Measurements from ENCODE around the gene FAM83B.

Gene FAM83B

DNA sequence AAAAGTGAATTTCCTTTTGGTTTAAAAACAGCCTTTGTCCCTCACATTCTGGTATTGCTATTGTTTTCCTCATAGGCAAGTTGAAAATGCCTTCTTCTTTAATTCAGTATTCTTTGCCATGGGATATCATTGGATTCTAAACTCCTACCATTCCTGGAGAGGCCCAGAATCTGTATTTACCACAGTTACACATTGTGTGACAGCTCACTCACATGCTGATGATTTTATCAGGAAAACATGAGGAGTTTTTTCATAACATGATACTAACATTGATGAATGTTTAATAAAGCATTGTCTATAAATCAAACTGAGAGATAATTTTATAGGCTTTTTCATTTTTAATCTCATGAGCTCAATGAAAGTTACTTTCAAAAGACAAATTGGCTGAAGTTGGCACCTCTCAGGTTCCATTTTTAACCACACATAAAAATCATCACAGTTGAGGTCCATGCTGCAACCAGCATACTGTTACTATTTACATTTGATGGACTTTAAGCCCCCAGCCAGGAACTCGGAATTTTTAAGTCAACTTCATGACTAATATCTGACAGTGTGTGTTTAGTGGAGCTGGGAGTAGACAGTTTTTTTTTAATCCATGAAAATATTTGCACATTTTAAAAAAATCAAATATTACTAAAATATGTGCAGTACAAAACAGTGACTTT lies 82.8 kb downstream of the FAM83B start:
- H3K36me3 ChIP-seq (ENCODE audit: insufficient read depth), result no peaks in the 10 kb centered on the region
- H3K4me1 ChIP-seq (ENCODE audit: low read depth, poor library complexity, severe bottlenecking), result no peaks in the 10 kb centered on the region
- H3K27me3 ChIP-seq (ENCODE audit: insufficient read depth, low read depth), result no peaks in the 10 kb centered on the region
- no peaks in the 10 kb centered on the region for H4K20me1 ChIP-seq (ENCODE audit: insufficient read depth)
- TF ChIP-seq, protein P1, sequence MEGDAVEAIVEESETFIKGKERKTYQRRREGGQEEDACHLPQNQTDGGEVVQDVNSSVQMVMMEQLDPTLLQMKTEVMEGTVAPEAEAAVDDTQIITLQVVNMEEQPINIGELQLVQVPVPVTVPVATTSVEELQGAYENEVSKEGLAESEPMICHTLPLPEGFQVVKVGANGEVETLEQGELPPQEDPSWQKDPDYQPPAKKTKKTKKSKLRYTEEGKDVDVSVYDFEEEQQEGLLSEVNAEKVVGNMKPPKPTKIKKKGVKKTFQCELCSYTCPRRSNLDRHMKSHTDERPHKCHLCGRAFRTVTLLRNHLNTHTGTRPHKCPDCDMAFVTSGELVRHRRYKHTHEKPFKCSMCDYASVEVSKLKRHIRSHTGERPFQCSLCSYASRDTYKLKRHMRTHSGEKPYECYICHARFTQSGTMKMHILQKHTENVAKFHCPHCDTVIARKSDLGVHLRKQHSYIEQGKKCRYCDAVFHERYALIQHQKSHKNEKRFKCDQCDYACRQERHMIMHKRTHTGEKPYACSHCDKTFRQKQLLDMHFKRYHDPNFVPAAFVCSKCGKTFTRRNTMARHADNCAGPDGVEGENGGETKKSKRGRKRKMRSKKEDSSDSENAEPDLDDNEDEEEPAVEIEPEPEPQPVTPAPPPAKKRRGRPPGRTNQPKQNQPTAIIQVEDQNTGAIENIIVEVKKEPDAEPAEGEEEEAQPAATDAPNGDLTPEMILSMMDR (conservative IDR thresholded peaks at IDR 0.05; ENCODE audit: low read depth, low read length), result no peak
- H3K4me3 ChIP-seq (IDR thresholded peaks at IDR 0.05; ENCODE audit: insufficient read depth, low read depth, low read length), result no peak overlapping the region
- H3K27ac ChIP-seq, result no peak overlapping the region
- no peaks in the 10 kb centered on the region for H3K79me2 ChIP-seq (ENCODE audit: insufficient read depth, low read depth)
- H3K4me2 ChIP-seq, result no peak overlapping the region
- no peak overlapping the region for H2AFZ ChIP-seq (ENCODE audit: low read depth)
- H3K9ac ChIP-seq, result no peak overlapping the region

DNA sequence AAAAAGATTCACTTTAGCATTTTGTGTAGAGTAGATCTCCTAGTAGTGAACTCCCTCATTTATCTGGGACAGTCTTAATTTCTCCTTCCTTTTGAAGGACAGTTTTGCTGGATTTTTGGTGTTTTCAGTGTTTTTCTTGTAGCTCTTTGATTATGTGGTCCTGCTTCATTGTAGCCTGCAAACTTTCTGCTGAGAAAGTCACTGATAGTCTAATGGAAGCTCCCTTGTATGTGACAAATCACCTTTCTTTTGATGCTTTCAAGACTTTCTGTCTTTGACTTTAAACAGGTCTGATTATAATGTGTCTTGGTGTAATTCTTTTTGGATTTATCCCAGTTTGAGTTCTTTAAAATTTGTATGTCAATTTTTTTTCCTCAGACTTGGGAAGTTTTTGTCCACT lies 86.1 kb downstream of the FAM83B start:
- no peak overlapping the region for H3K27ac ChIP-seq

DNA sequence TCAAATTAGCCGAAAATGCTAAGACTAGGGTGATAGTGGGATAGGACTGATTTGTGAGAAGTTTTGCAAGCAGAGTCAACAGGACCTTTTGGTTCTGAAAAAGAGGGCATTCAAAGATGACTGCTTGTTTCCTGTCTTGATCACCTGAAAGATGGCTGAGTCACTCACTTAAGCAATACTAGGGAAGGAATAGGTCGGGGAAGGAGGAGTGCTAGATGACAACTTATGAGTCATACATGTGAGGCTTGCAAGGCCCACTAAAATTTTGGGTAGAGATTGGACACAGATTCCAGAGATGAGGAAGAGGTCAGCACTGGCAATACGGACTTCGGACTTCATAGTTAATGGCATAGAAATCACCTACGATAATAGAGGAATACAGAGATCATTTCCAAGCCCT lies 89.2 kb downstream of the FAM83B start:
- no peak overlapping the region for H3K9ac ChIP-seq
- H3K27me3 ChIP-seq (ENCODE audit: insufficient read depth, low read depth), result no peaks in the 10 kb centered on the region
- no peaks in the 10 kb centered on the region for H3K36me3 ChIP-seq (ENCODE audit: insufficient read depth)
- H3K79me2 ChIP-seq (ENCODE audit: insufficient read depth, low read depth), result no peaks in the 10 kb centered on the region
- H3K4me1 ChIP-seq (ENCODE audit: low read depth, poor library complexity, severe bottlenecking), result no peaks in the 10 kb centered on the region
- TF ChIP-seq, protein P1 (conservative IDR thresholded peaks at IDR 0.05; ENCODE audit: low read depth, low read length), result no peak
- H3K27ac ChIP-seq, result no peak overlapping the region
- H3K4me3 ChIP-seq (IDR thresholded peaks at IDR 0.05; ENCODE audit: insufficient read depth, low read depth, low read length), result no peak overlapping the region
- no peaks in the 10 kb centered on the region for H4K20me1 ChIP-seq (ENCODE audit: insufficient read depth)
- H2AFZ ChIP-seq (ENCODE audit: low read depth), result no peak overlapping the region
- H3K4me2 ChIP-seq, result no peak overlapping the region

More for the DNA sequence above, 86.1 kb downstream of the FAM83B start:
- Histone ChIP-seq H2AFZ (ENCODE audit: low read depth) (no peak overlapping the region), H3K27me3 (ENCODE audit: insufficient read depth, low read depth) (no peaks in the 10 kb centered on the region), H3K4me3 (IDR thresholded peaks at IDR 0.05; ENCODE audit: insufficient read depth, low read depth, low read length) (no peak overlapping the region), H3K4me1 (ENCODE audit: low read depth, poor library complexity, severe bottlenecking) (no peaks in the 10 kb centered on the region), H3K4me2 (no peak overlapping the region), H3K79me2 (ENCODE audit: insufficient read depth, low read depth) (no peaks in the 10 kb centered on the region), H4K20me1 (ENCODE audit: insufficient read depth) (no peaks in the 10 kb centered on the region), H3K36me3 (ENCODE audit: insufficient read depth) (no peaks in the 10 kb centered on the region), H3K9ac (no peak overlapping the region)
- TF ChIP-seq, protein P1 (conservative IDR thresholded peaks at IDR 0.05; ENCODE audit: low read depth, low read length), result no peak

DNA sequence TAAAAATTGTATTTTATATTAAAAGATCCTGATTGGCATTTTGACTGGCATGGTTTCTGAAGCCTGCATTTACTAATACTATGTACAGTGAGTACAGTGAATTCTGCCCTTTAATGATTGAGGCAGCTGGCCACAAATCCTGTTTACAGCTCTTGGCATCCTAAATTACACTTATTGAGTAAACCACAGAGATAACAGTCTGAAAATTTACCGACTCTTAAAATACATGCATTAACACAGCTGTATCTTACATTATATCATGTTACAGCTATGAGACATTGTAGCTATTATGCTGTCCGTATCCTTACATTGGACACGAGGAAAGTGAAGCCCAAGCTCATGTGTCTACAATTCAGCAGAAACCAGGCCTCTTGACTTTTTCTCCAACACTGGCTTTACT lies 90.8 kb downstream of the FAM83B start:
- Histone ChIP-seq H3K36me3 (ENCODE audit: insufficient read depth) (no peaks in the 10 kb centered on the region), H3K27ac (no peak overlapping the region), H2AFZ (ENCODE audit: low read depth) (no peak overlapping the region), H3K79me2 (ENCODE audit: insufficient read depth, low read depth) (no peaks in the 10 kb centered on the region), H3K9ac (no peak overlapping the region), H3K27me3 (ENCODE audit: insufficient read depth, low read depth) (no peaks in the 10 kb centered on the region), H3K4me3 (IDR thresholded peaks at IDR 0.05; ENCODE audit: insufficient read depth, low read depth, low read length) (no peak overlapping the region), H4K20me1 (ENCODE audit: insufficient read depth) (no peaks in the 10 kb centered on the region), H3K4me1 (ENCODE audit: low read depth, poor library complexity, severe bottlenecking) (no peaks in the 10 kb centered on the region), H3K4me2 (no peak overlapping the region)
- TF ChIP-seq, protein P1 (conservative IDR thresholded peaks at IDR 0.05; ENCODE audit: low read depth, low read length), result no peak

Data from KMS-11 (cell line).